GM04503 (cell line): ENCODE data around the gene NR2F1.
A peak's percentile ranks its signal among the peaks of the same experiment; 100 is the strongest.
"Not testable (repeated sequence)": the region's sequence is repeated elsewhere in the genome, so short reads cannot be mapped to it uniquely, and the experiment has no call there.

Experiments used
- DNase-seq: peaks from one replicate; pipeline ENCODE4 v3.0.0-alpha.2; 2012; ENCODE audit warnings: low read depth

Gene NR2F1

GRCh38 chr5:93582677-93583438, at the start of gene NR2F1:
NR2F1 (plus strand) TSS chr5:93583222; CDS start chr5:93585024, 1,802 bp downstream.
- peak; percentile 84 for DNase-seq

DNA sequence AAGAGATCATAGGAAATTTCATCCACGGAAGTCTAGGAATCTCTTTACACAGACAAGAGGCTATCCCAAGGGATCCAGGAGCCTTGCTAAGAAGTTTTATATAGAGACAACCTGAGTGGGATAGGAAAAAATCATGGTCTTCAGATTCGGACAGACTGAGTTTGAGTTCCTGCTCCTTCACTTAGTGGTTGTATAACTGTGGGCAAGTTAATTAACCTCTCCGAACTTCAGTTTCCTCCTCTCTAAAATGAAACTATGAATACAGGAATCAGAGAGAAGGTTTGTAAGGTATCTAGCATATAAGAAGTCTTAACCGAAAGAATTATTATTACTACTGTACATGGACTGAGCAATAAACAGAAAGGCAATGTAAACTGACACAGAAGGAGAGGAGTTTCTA, 37.1 kb upstream of the NR2F1 start:
- DNase-seq = no peak

GRCh38 chr5:93549594-93549993, 33.4 kb upstream of the NR2F1 start:
- not testable (repeated sequence) for DNase-seq

DNA sequence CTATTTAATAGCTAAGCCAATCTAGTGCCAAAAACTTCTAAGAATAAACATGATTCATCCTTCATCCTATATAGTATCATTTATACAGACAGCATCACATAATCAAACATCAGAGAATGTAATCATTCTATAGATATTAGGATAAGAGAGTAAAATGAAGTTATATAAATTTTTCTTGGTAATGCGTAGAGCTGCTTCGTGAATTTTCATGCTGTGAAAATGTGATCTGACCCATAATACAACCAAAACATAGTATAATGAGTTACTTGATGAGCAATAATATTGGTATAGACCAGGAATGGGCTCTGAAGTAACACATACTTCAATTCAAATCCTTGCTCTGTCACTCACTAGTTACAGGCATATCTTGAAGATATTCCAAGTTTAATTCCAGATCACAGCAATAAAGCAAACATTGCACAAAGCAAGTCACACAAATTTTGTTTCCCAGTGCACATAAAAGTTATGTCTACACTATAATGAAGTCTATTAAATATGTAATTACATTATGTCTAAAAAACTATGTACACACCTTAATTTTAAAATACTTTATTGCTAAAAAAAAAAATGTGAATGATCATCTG, 25.9 kb upstream of the NR2F1 start:
- DNase-seq = no peak

- DNase-seq = no peak
Observed at GRCh38 chr5:93566091-93566490, 16.9 kb upstream of the NR2F1 start.

GRCh38 chr5:93567424-93567823, 15.6 kb upstream of the NR2F1 start:
- DNase-seq = no peak

- DNase-seq = no peak
Observed at GRCh38 chr5:93569300-93570160, 13.5 kb upstream of the NR2F1 start.

DNA sequence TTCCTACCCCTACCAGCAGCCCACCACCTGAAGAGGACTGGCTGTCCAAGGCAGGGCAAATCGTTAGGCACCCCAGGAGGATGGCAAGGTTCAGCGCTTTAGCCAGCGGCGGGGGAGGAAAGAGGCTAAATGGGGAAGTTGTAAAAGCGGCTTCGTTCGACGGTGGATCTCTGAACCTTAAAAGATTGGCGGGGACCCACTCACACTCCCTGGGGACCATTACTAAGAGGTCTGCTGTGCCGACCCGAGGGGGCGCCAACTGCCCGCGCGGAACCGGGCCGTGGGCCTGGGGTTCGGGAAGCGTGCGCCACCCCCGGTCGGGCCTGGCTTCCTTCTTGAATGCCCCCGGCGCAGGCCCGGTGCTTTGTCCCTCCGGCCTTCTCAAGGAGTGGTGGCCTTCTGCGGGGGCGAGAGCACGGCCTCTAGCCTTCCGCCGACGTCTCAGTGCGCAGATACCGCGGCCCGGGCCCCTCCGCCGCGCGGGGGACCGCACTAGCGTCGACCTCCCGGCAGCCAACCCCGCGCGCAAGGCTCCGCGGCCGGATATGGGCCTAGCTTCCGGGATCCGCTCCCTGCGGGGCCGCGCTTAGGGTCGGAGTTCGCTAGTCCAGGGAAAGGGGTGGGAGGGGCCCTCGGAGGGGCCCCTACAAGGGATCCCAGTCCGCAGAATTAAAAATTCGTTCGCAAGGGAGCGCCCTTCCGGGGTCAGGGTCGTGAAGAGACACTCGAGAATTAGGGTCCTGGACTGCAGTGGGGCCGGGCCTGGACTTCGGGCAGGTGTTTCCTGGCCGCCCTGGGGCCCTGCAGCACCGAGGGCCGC, 12.5 kb upstream of the NR2F1 start:
- no peak for DNase-seq

GRCh38 chr5:93571114-93571949, 11.7 kb upstream of the NR2F1 start:
- no peak for DNase-seq

DNA sequence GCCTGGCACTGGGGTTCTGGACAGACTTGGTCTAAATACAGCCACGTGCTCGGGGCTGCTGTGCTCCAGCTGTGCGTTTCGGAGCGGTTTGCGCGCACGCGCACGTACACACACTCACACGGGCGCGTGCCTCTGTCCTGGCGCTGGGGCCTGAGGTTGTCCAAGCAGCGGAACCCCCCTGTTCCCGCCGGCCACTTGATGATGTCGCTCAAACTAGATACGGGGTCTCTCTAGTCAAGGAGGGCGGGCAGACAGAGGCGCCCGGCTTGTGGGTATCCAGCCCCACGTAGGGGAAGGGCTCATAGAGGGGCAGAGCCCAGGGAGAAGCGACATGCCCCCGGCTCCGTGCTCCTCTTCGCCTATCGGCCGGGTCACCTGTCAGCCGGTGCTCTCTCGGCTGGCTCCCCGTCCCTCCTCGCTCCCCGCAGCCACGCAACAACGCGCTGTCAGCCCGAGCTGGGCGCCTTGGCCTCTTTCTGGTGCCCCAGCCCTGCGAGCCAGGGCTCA, 10.9 kb upstream of the NR2F1 start:
- no peak for DNase-seq

DNA sequence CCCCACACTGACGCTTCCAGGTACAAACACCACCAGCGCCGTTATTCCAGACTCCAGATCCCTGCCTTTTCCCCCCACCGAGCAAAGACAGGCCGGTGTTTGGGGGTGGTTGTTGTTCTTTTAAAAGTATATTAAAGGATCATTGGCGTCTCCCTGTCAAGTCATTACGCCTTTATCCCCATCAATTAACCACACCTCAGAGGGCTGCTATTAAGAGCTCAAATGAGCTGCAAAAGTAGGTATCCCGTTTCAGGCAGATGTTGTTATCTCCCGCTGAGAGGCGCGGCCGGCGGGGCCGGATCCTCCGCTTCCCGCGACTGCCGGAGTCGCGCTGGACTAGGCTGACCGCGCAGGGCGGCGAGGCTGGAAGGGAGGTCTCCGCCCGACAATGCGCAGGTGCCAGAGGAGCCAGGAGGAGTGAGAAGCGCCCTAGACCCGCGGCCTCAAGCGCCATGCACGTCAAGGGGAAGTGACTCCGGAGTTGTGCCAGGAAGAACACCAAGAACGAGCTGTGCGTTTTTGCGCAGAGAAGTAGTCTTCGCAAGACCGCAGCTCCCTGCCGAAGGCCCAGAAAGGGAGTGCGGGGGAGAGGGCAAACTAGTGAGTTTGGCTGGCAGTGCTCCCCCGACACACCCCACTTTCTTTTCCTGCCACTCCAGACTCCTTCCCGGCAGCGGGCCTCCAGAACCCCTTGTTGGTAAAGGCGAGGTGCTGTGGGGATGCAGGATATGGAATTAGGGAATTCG, 10.2 kb upstream of the NR2F1 start:
- no peak for DNase-seq

DNA sequence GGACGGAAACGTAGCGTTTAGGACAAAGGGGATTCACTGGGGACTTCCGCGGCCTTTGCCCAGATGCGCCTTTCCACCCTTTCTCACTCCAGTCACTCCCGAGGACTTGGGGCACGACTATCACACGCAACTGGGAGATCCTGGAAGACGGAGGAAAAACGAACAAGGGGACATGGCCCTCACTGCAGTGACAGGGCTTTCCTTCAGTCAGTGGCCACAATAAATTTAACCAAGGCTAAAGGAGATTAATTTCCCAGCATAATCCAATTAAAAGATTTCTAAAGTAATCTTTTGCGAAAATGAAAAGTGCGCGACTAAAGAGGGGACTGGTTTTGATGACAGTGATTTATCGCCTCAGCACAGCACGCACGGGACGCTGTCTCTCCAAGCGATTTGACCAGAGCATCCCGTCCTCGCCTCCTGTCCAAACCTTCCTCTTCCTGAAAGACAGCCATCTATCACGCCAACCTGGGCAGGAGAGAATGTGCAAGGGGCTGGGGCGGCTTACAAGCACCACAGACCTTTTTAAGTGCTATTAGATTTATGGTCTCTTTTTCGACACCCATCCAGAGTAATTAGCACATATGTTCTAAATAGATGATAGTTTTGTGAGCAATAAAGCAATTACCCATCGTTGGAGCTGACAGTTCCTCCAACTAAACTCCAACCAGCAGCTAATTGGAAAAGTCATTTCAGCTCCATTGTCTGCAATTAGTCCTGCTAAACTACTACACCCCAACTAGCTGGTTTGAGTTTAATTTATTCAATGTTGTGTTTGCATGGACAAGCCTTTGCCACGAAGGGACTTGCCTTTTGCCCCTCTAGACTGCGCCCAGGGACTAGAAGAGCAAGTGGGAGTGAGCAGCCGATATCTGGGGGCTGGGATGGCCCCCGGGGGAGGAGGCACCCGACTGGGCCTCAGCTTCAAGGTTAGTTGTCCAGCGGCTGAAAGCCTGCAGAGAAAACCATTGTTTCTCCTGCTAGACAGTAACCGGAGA, 9.4 kb upstream of the NR2F1 start:
- no peak for DNase-seq

DNA sequence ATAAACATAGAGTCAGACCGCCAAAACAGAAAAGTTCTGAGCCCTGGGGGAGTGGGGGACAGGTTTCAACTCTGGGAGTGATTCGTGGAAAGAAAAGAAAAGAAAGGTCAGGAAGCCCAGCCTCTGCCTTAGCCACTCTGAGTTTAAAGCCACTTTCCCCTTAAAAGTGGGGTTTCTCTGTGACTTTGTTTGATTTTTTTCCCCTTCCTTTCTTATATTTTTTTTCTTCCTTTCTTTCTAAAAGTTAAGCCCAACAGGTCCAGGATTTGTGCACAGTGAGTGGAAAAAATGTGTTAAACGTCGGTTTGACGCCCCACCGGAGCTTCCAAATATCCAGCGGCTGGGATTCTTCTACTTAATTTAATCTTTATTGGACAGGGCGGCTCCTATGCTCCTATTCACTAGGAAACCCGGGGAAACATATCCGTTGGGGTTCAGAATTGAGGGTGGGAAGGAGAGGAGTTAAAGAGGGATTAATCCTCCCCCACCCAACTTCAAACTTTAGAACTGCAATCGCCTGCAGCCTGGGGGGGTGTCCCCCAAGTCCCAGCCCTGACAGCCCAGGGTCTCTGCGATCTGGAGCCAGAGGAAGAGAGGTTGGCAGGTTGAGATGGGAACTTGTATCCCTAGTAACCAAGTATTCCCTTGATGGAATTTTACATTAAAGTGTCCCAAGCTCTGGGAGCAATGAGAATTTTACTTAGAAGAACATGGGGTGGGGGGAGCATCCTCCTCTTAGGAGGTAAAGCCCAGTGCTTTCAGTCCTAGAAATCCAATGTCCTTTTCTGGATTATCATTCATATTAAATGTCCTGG, 8.3 kb upstream of the NR2F1 start:
- DNase-seq = no peak

DNA sequence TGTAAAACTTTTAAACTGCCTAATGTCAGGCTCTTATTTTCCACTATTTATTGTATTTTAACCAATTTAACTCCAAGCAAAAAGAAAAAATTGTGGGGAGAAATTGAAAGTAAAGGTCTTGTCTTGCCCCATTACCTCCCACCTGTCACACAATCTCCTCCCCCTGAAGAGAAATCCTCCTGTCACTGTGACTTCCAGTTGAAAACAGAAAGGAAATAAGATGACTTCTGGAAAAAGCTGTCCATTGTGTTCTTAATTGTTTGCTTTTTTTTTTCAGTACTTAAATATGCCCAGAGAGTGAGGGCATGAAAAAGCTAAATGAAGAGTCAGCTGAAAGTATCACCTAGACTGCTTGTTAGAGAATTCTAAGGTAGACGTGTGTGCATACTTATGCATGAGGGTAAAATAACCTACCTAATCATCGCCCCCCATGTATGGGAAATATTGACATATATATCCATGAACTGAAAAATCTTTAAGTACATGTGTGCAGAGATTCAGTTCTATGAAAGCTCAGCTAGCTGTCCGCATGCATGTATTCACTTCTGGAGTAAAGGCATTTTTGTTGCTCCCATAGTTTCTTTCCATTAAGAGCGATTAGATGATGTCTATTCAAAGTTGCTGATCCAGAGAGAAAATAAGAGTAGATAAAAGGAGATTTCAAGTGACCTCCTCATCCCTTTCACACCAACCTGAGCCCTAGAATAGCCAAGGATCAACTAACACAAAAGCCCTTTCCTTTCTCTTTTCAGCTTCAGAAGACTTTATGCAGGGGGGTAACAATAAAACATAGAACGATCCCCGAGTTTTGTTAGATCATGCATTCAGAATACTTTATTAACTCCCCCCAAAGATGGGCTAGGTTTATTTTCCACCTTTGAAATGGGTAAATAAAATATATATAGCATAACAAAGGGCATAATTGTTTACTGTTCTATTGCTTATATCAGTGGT, 7.3 kb upstream of the NR2F1 start:
- DNase-seq = no peak

GRCh38 chr5:93576994-93577853, 5.8 kb upstream of the NR2F1 start:
- no peak for DNase-seq
